SJCRH30 (cell line): ENCODE data around the gene LRRC8C. TPM values are rescaled to one million over a fixed set of nuclear protein-coding genes. Genes with fewer than 3 reads are reported as not detected.

Source experiments
- DNase-seq, 2 experiments: peaks; one replicate each; pipeline ENCODE4 v3.0.0-alpha.2; 2015 to 2020
- H3K27ac ChIP-seq: fragments of 250-450 bp; sonication (Bioruptor Pico); 2 replicates; pipeline ENCODE4 v1.5.1; 2020; ENCODE audit warnings: mild to moderate bottlenecking, moderate library complexity
- H3K27me3 ChIP-seq: fragments of 250-450 bp; sonication (Bioruptor Pico); 2 replicates; pipeline ENCODE4 v1.5.1; 2020; ENCODE audit warnings: mild to moderate bottlenecking, moderate library complexity
- H3K36me3 ChIP-seq: fragments of 250-450 bp; sonication (Bioruptor Pico); 2 replicates; pipeline ENCODE4 v1.5.1; 2020; ENCODE audit warnings: mild to moderate bottlenecking, moderate library complexity
- H3K4me1 ChIP-seq: fragments of 250-450 bp; sonication (Bioruptor Pico); 2 replicates; pipeline ENCODE4 v1.5.1; 2020; ENCODE audit warnings: mild to moderate bottlenecking, moderate library complexity
- H3K4me3 ChIP-seq: fragments of 250-450 bp; sonication (Bioruptor Pico); 2 replicates; pipeline ENCODE4 v1.5.1; 2020; ENCODE audit warnings: mild to moderate bottlenecking, moderate library complexity
- H3K9me3 ChIP-seq: fragments of 250-450 bp; sonication (Bioruptor Pico); replicated peaks from 2 replicates; pipeline ENCODE4 v1.5.1; 2020; ENCODE audit warnings: mild to moderate bottlenecking, moderate library complexity
- total RNA-seq: library from RNA; depleted of rRNA; stranded (reverse); fragments of >200 nt; shearing (Covaris generic); gene quantifications from 2 replicates; pipeline ENCODE4 v1.2.3, GENCODE V29; 2014

Gene LRRC8C
- total RNA-seq, 1 experiment from 2014 or later, result 3.6 TPM

- Histone ChIP-seq H3K27ac (no peak overlapping the region), H3K9me3 (no peaks in the 10 kb centered on the region), H3K36me3 (no peaks in the 10 kb centered on the region), H3K27me3 (peaks cover 5% of the 10 kb centered on the region), H3K4me1 (no peaks in the 10 kb centered on the region), H3K4me3 (no peak overlapping the region)
- no peak for DNase-seq
Measured at GRCh38 chr1:89637496-89637895, 4.6 kb downstream of the LRRC8C start.

- H3K27ac ChIP-seq, result no peak overlapping the region
- H3K4me1 ChIP-seq, result no peaks in the 10 kb centered on the region
- no peak overlapping the region for H3K4me3 ChIP-seq
- H3K27me3 ChIP-seq, result no peaks in the 10 kb centered on the region
- no peak for DNase-seq
- H3K36me3 ChIP-seq, result no peaks in the 10 kb centered on the region
- no peaks in the 10 kb centered on the region for H3K9me3 ChIP-seq
Measured at GRCh38 chr1:89640440-89640839, 7.5 kb downstream of the LRRC8C start.

- no peaks in the 10 kb centered on the region for H3K27me3 ChIP-seq
- no peaks in the 10 kb centered on the region for H3K4me1 ChIP-seq
- no peak overlapping the region for H3K27ac ChIP-seq
- no peak overlapping the region for H3K4me3 ChIP-seq
- H3K9me3 ChIP-seq, result no peaks in the 10 kb centered on the region
- no peak for DNase-seq
- H3K36me3 ChIP-seq, result no peaks in the 10 kb centered on the region
Measured at GRCh38 chr1:89641781-89642180, 8.9 kb downstream of the LRRC8C start.

- DNase-seq, result no peak
- H3K36me3 ChIP-seq, result no peaks in the 10 kb centered on the region
Measured at GRCh38 chr1:89643577-89643976, 10.7 kb downstream of the LRRC8C start.

DNA sequence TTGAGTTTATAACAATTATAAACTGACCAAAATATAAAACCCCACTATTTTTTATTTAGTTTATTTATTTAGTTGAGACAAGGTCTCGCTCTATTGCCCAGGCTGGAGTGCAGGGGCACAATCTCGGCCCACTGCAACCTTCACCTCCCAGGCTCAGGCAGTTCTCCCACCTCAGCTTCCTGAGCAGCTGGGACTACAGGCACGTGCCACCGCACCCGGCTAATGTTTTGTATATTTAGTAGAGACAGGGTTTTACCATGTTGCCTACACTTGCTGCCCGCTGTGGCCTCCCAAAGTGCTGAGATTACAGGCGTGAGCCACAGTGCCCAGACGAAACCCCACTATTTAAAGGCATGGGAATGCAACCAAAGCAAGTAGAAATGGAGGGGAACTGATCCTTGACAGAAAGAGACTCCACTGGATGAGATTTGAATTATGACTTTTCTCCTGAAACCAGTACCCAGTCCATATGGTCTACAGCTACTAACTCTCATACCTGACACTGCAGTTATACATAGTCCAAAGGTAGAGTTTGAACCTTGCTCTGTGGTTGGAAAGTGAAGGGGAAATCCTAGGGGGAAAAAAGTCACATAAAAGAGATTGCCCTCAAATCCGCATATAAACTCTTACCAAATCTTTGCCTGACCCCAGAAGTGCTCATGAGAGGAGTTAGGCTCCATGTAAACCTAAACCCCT, 11.3 kb downstream of the LRRC8C start:
- Histone ChIP-seq H3K4me1 (no peaks in the 10 kb centered on the region), H3K36me3 (no peaks in the 10 kb centered on the region), H3K4me3 (no peak overlapping the region), H3K27me3 (no peaks in the 10 kb centered on the region), H3K27ac (no peak overlapping the region), H3K9me3 (0 out of 2 replicates have a peak, but pooled peaks cover 3% of the 10 kb centered on the region)
- DNase-seq, result no peak

More at GRCh38 chr1:89643577-89643976, 10.7 kb downstream of the LRRC8C start:
- Histone ChIP-seq H3K27ac (no peak overlapping the region), H3K27me3 (no peaks in the 10 kb centered on the region), H3K9me3 (0 out of 2 replicates have a peak, but pooled peaks cover 3% of the 10 kb centered on the region), H3K4me3 (no peak overlapping the region), H3K4me1 (no peaks in the 10 kb centered on the region)

DNA sequence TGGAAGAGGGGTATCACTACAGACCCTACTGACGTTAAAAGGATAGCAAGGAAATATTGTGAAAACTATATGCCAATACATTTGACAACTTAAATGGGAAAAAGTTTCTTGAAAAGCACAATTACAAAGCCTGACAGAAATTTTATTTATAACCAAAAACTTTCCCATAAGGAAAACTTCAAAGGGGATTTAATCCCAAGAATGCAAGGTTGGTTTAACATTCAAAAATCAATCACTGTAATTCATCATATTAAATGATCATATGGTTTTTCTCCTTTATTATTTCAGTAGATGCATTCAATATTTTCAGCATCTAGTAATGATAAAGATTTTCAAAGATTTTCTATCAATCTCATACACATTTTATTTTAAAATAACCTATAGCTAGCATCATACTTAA, 13.3 kb downstream of the LRRC8C start:
- Histone ChIP-seq H3K27me3 (no peaks in the 10 kb centered on the region), H3K36me3 (no peaks in the 10 kb centered on the region), H3K27ac (no peak overlapping the region), H3K9me3 (0 out of 2 replicates have a peak, but pooled peaks cover 3% of the 10 kb centered on the region), H3K4me1 (no peaks in the 10 kb centered on the region), H3K4me3 (no peak overlapping the region)
- DNase-seq, result no peak

GRCh38 chr1:89649783-89650182, 16.9 kb downstream of the LRRC8C start:
- H3K4me3 ChIP-seq, result no peak overlapping the region
- no peaks in the 10 kb centered on the region for H3K27me3 ChIP-seq
- no peak overlapping the region for H3K27ac ChIP-seq
- no peak for DNase-seq
- 0 out of 2 replicates have a peak, but pooled peaks cover 3% of the 10 kb centered on the region for H3K9me3 ChIP-seq
- H3K36me3 ChIP-seq, result no peaks in the 10 kb centered on the region
- no peaks in the 10 kb centered on the region for H3K4me1 ChIP-seq

DNA sequence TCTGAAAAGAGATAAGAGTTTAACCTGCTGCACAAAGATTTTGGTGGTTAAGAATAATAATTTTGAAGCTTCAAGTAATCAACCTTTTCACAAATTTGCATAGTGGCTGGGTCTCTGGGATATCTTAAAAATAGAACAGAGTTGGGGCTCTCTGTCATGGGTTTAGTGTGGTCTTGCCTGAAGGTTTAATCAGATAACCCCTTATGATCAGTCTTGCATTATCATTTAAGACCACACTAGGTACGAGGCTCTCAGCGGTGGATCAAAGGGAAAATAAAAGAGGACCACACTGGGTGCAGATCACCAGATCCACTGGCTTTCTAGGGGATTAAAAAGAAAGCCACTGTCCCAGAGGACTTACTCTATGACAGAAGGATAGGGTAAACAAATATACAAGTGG, 19.5 kb downstream of the LRRC8C start:
- Histone ChIP-seq H3K9me3 (no peaks in the 10 kb centered on the region), H3K36me3 (no peaks in the 10 kb centered on the region), H3K27ac (no peak overlapping the region), H3K4me1 (no peaks in the 10 kb centered on the region), H3K4me3 (no peak overlapping the region), H3K27me3 (no peaks in the 10 kb centered on the region)
- no peak for DNase-seq

- no peaks in the 10 kb centered on the region for H3K9me3 ChIP-seq
- no peak for DNase-seq
- H3K36me3 ChIP-seq, result no peaks in the 10 kb centered on the region
- H3K27me3 ChIP-seq, result no peaks in the 10 kb centered on the region
- no peaks in the 10 kb centered on the region for H3K4me1 ChIP-seq
- H3K27ac ChIP-seq, result no peak overlapping the region
- no peak overlapping the region for H3K4me3 ChIP-seq
Measured at GRCh38 chr1:89657886-89658285, 25.0 kb downstream of the LRRC8C start.

DNA sequence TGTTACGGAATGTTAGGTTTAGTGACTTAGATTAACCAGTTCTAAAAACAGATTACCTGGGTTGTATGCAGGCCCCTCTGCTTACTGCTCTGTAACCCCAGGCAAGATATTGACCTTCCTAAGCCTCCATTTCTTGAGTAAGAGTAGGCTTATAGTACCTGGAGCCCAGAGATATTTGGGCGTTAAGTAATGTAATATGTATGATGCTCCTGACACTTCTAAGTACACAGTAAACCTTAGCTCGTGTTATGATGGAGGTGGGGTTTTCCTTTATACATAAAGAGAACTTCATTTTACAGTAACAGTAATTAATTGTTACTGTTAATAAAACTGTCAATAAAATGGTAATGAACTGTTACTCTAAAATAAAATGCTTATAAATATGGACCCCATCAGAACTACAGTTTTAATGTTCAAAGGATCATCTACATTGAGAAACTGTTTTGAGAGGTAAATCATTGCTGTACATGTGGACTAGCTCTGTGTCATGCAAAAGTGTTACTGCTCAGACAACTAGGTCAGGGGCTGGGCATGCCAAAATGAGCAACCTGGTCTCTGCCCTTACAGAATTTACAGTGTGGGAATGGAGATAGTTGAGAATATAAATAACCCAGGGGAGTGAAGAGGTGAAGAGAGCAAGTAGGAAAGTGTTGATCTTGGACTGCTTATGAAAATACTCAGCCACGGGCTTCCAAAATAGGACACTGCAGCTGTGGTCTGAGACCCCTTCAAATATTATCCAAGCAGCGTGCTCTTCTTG, 26.6 kb downstream of the LRRC8C start:
- Histone ChIP-seq H3K27ac (no peak overlapping the region), H3K4me3 (no peak overlapping the region), H3K36me3 (no peaks in the 10 kb centered on the region), H3K27me3 (no peaks in the 10 kb centered on the region), H3K4me1 (no peaks in the 10 kb centered on the region), H3K9me3 (no peaks in the 10 kb centered on the region)
- DNase-seq, result no peak

DNA sequence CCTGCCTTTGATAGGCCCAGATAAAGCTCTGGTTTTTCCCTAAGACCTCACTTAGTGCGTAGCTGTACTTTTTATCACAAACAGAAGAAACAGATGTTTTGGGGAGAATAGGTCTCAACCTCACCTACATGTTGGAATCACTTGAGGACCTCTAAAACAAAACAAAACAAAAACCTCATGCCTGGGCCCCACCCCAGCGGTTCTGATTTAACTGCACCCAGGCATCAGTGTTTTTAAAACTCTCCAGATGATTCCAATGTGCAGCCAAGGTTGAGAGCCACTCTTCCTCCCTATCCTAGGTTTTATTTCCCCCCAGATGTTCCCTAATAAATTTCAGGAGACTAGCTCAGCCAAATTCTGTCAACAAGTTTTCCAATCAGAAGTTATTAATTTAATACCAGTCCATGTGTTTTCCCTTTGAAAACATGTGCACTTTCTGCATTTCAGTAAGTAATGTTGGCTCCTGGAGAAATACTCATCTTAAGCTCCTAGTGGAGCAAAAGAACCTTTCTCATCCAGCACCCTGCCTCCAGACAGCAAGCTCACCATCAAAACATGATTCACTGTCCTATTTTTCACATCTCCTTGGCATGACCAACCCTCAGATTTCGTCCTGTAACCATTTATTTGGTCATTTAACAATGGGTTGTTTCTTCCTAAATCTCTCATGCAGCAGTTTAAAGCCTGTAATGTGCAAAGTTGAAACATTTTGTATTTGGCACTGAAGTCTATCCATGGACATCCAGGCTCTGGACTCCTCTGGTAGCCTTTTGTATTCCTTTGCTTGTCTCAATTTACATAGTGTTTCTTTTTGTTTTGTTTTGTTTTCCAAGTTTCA, 27.5 kb downstream of the LRRC8C start:
- H3K27me3 ChIP-seq, result no peaks in the 10 kb centered on the region
- DNase-seq, result no peak
- no peaks in the 10 kb centered on the region for H3K36me3 ChIP-seq
- no peak overlapping the region for H3K4me3 ChIP-seq
- H3K27ac ChIP-seq, result no peak overlapping the region
- H3K4me1 ChIP-seq, result no peaks in the 10 kb centered on the region
- no peaks in the 10 kb centered on the region for H3K9me3 ChIP-seq

DNA sequence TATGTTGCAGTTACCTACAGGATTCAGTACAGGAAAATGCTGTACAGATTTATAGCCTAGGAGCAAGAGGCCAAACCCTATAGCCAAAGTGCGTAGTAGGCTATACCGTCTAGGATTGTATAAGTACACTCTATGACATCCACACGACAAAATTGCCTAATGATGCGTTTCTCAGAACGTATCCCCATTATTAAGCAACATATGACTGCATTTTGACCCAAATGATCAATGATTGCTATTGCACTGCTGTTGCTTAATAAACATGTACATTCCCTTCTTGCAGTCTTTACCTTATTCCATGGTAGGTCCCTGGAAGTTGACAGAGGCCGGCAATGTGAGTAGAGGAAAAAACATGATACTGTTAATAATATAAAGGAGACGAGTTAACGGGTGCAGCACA, 33.0 kb downstream of the LRRC8C start:
- Histone ChIP-seq H3K36me3 (no peaks in the 10 kb centered on the region), H3K27ac (no peak overlapping the region), H3K4me1 (no peaks in the 10 kb centered on the region), H3K9me3 (no peaks in the 10 kb centered on the region), H3K4me3 (no peak overlapping the region), H3K27me3 (no peaks in the 10 kb centered on the region)
- DNase-seq, result no peak

DNA sequence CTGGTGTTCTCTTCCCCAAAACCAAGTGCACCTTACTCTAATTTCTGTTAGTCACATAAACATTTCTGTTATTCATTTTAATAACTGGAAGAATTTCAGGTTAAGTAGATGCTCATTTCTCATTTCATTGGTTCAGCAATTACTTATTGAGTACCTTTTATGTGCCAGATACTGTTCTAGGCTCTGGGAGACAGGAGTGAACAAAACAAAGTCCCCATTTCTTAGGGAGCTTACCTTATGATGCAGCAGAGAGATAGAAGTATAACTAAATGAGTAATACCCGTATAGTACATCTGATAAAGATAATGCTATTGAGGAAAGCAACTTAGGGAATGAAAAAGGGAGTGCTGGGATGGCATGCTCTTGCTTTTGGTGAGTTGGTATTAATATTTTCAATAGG, 33.7 kb downstream of the LRRC8C start:
- Histone ChIP-seq H3K4me1 (no peaks in the 10 kb centered on the region), H3K27me3 (no peaks in the 10 kb centered on the region), H3K27ac (no peak overlapping the region), H3K36me3 (no peaks in the 10 kb centered on the region), H3K9me3 (no peaks in the 10 kb centered on the region), H3K4me3 (no peak overlapping the region)
- no peak for DNase-seq

DNA sequence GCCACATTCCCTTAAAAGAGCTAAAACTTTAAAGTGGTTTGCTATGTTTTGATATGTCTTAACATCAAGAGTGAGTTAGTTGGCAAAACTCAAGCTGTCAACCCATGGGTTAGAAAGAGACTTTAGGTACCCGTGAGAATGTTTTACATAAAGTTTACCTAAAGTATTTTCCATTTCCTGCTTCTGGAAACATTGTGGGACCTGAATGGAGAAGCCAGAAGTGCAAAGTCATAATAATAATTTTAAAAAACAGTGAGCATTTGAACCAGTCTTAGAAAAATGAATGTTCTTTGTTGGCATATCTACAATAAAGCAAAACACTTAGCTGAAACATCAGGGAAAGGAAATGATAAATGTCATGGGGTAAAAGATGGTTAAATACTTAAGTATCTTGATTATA, 34.8 kb downstream of the LRRC8C start:
- Histone ChIP-seq H3K4me1 (no peaks in the 10 kb centered on the region), H3K36me3 (no peaks in the 10 kb centered on the region), H3K27me3 (no peaks in the 10 kb centered on the region), H3K4me3 (no peak overlapping the region), H3K9me3 (no peaks in the 10 kb centered on the region), H3K27ac (no peak overlapping the region)
- no peak for DNase-seq

GRCh38 chr1:89668961-89669360, 36.0 kb downstream of the LRRC8C start:
- Histone ChIP-seq H3K4me1 (no peaks in the 10 kb centered on the region), H3K27ac (no peak overlapping the region), H3K9me3 (no peaks in the 10 kb centered on the region), H3K27me3 (no peaks in the 10 kb centered on the region), H3K4me3 (no peak overlapping the region), H3K36me3 (no peaks in the 10 kb centered on the region)
- no peak for DNase-seq
